NCI-H524 (cell line): ENCODE data around the gene EPSTI1.
"Not testable (repeated sequence)": the region's sequence is repeated elsewhere in the genome, so short reads cannot be mapped to it uniquely, and the experiment has no call there.

Experiments used
- DNase-seq, 2 experiments: peaks; one replicate each; lab custom pipeline; 2025; lab: John Stamatoyannopoulos, UW

Gene EPSTI1

GRCh38 chr13:43005460-43006236, 13.6 kb upstream of the EPSTI1 start:
- DNase-seq: no peak

- no peak for DNase-seq
These were observed 11.7 kb upstream of the EPSTI1 start for GRCh38 chr13:43003729-43004128.

GRCh38 chr13:43003010-43003409, 11.0 kb upstream of the EPSTI1 start:
- no peak for DNase-seq

GRCh38 chr13:43002021-43002420, 10.0 kb upstream of the EPSTI1 start:
- no peak for DNase-seq

- DNase-seq: no peak
These were observed 8.6 kb upstream of the EPSTI1 start for GRCh38 chr13:43000676-43001075.

- no peak for DNase-seq
These were observed 7.5 kb upstream of the EPSTI1 start for GRCh38 chr13:42999491-42999890.

GRCh38 chr13:42997381-42997780, 5.3 kb upstream of the EPSTI1 start:
- no peak for DNase-seq

- no peak for DNase-seq
These were observed 4.5 kb upstream of the EPSTI1 start for GRCh38 chr13:42996584-42996983.

GRCh38 chr13:42994878-42995277, 2.8 kb upstream of the EPSTI1 start:
- no peak for DNase-seq

GRCh38 chr13:42992764-42993122, 702 bp upstream of the EPSTI1 start:
- no peak for DNase-seq

GRCh38 chr13:42991233-42991897, 676 bp downstream of the EPSTI1 start:
- not testable (repeated sequence) for DNase-seq

- peak; percentile 57 to 77 for DNase-seq
These were observed 1.5 kb downstream of the EPSTI1 start for GRCh38 chr13:42990291-42991232.

- DNase-seq: no peak
These were observed 5.9 kb downstream of the EPSTI1 start for GRCh38 chr13:42986176-42986574.

- no peak for DNase-seq
These were observed 6.5 kb downstream of the EPSTI1 start for GRCh38 chr13:42985312-42986175.

- DNase-seq: no peak
These were observed 7.3 kb downstream of the EPSTI1 start for GRCh38 chr13:42984691-42985090.

- no peak for DNase-seq
These were observed 8.0 kb downstream of the EPSTI1 start for GRCh38 chr13:42984026-42984425.

GRCh38 chr13:42981853-42982252, 10.2 kb downstream of the EPSTI1 start:
- DNase-seq: no peak

GRCh38 chr13:42981317-42981716, 10.7 kb downstream of the EPSTI1 start:
- no peak for DNase-seq

GRCh38 chr13:42977219-42977659, 14.8 kb downstream of the EPSTI1 start:
- DNase-seq: no peak

GRCh38 chr13:42976066-42976465, 16.0 kb downstream of the EPSTI1 start:
- no peak for DNase-seq

GRCh38 chr13:42973581-42973980, 18.5 kb downstream of the EPSTI1 start:
- DNase-seq: no peak
